Measurements from ENCODE around the gene LAMA2.

The LAMA2 gene

GRCh38 chr6:129262661-129263060 is 379.7 kb downstream of the LAMA2 start:
- DNase-seq (ENCODE audit: low read depth) = no peak

GRCh38 chr6:129263176-129263575 is 380.2 kb downstream of the LAMA2 start:
- DNase-seq (ENCODE audit: low read depth) = no peak

- DNase-seq (ENCODE audit: low read depth) = no peak
These were observed 381.6 kb downstream of the LAMA2 start for GRCh38 chr6:129264480-129265045.

GRCh38 chr6:129267028-129267427 is 384.1 kb downstream of the LAMA2 start:
- DNase-seq (ENCODE audit: low read depth) = no peak

GRCh38 chr6:129269076-129269475 is 386.1 kb downstream of the LAMA2 start:
- no peak for DNase-seq (ENCODE audit: low read depth)

GRCh38 chr6:129269891-129270290 is 387.0 kb downstream of the LAMA2 start:
- DNase-seq (ENCODE audit: low read depth) = no peak

- no peak for DNase-seq (ENCODE audit: low read depth)
These were observed 387.5 kb downstream of the LAMA2 start for GRCh38 chr6:129270450-129270849.

GRCh38 chr6:129273161-129273560 is 390.2 kb downstream of the LAMA2 start:
- DNase-seq (ENCODE audit: low read depth) = no peak

- DNase-seq (ENCODE audit: low read depth) = no peak
These were observed 393.5 kb downstream of the LAMA2 start for GRCh38 chr6:129276461-129276860.

- no peak for DNase-seq (ENCODE audit: low read depth)
These were observed 394.0 kb downstream of the LAMA2 start for GRCh38 chr6:129276986-129277385.

GRCh38 chr6:129279343-129280292 is 396.7 kb downstream of the LAMA2 start:
- no peak for DNase-seq (ENCODE audit: low read depth)

GRCh38 chr6:129280293-129280644 is 397.3 kb downstream of the LAMA2 start:
- DNase-seq (ENCODE audit: low read depth) = no peak

- peak; percentile 23 for DNase-seq (ENCODE audit: low read depth)
These were observed 397.8 kb downstream of the LAMA2 start for GRCh38 chr6:129280749-129281148.

- no peak for DNase-seq (ENCODE audit: low read depth)
These were observed 398.3 kb downstream of the LAMA2 start for GRCh38 chr6:129281168-129281796.

GRCh38 chr6:129282019-129282418 is 399.1 kb downstream of the LAMA2 start:
- DNase-seq (ENCODE audit: low read depth) = no peak

GRCh38 chr6:129284225-129284624 is 401.3 kb downstream of the LAMA2 start:
- DNase-seq (ENCODE audit: low read depth) = no peak

GRCh38 chr6:129287231-129288177 is 404.6 kb downstream of the LAMA2 start:
- no peak for DNase-seq (ENCODE audit: low read depth)

GRCh38 chr6:129289442-129289841 is 406.5 kb downstream of the LAMA2 start:
- DNase-seq (ENCODE audit: low read depth) = no peak

- DNase-seq (ENCODE audit: low read depth) = no peak
These were observed 409.9 kb downstream of the LAMA2 start for GRCh38 chr6:129292836-129293235.

- DNase-seq (ENCODE audit: low read depth) = no peak
These were observed 414.7 kb downstream of the LAMA2 start for GRCh38 chr6:129297592-129297991.

- DNase-seq (ENCODE audit: low read depth) = no peak
These were observed 419.7 kb downstream of the LAMA2 start for GRCh38 chr6:129302671-129303070.

GRCh38 chr6:129306826-129307225 is 423.9 kb downstream of the LAMA2 start:
- no peak for DNase-seq (ENCODE audit: low read depth)

Measured in activated gamma-delta T cell treated with anti-CD3 and anti-CD28 coated beads, Interleukin-2, amount 50 U/mL, for 16 hours (primary cell).